PC-3 (cell line): ENCODE results near the gene CWF19L1. TPM values are rescaled to one million over a fixed set of nuclear protein-coding genes. Genes with fewer than 3 reads are reported as not detected.

Experiments used
- ATAC-seq: fragments of 200-7000 bp; cut with Tn5 transposase; 2 replicates; pipeline ENCODE4 v1.9.1; 2020; ENCODE audit warnings: mild to moderate bottlenecking, moderate library complexity
- BruUV-seq: library from RNA; stranded (reverse); fragments of 400-500 nt; replicated peaks from 2 replicates; lab custom pipeline; 2021; lab: Mats Ljungman, UMichigan
- CTCF ChIA-PET: fragments of 300-600 bp; sonication (Branson Sonifier 250); formaldehyde crosslinking; loops from one replicate; lab custom pipeline; 2022; ENCODE audit warnings: antibody characterized with exemption; lab: Charles Lee
- POLR2A ChIA-PET: fragments of 300-600 bp; sonication (Branson Sonifier 250); formaldehyde crosslinking; loops from one replicate; lab custom pipeline; 2022; ENCODE audit warnings: antibody characterized with exemption; ENCODE audit not compliant: unreplicated experiment; lab: Charles Lee
- DNase-seq: peaks from one replicate; pipeline ENCODE4 v3.0.0-alpha.2; 2015
- H2AFZ ChIP-seq: fragments of 300-600 bp; sonication (generic); 2 replicates; pipeline ENCODE4 v1.6.0; 2016; ENCODE audit warnings: antibody characterized with exemption, low read length
- H3F3A ChIP-seq: fragments of 300-600 bp; sonication (generic); one replicate; pipeline ENCODE4 v1.6.0; 2017; ENCODE audit warnings: antibody characterized with exemption, low read length, control low read depth, mild to moderate bottlenecking; ENCODE audit not compliant: unreplicated experiment
- H3K27ac ChIP-seq: fragments of 300-600 bp; sonication (generic); 2 replicates; pipeline ENCODE4 v1.5.1; 2016; ENCODE audit warnings: mild to moderate bottlenecking, low read length
- H3K27me3 ChIP-seq: fragments of 300-600 bp; sonication (generic); 2 replicates; pipeline ENCODE4 v1.6.1; 2016; ENCODE audit warnings: low read length, mixed read lengths
- H3K36me3 ChIP-seq: fragments of 300-600 bp; sonication (generic); 2 replicates; pipeline ENCODE4 v1.6.1; 2016; ENCODE audit warnings: low read depth, mixed run types, low read length, mixed read lengths
- H3K4me1 ChIP-seq: fragments of 300-600 bp; sonication (generic); 2 replicates; pipeline ENCODE4 v1.5.1; 2016; ENCODE audit warnings: low read length; ENCODE audit not compliant: insufficient read depth
- H3K4me2 ChIP-seq: fragments of 300-600 bp; sonication (generic); 2 replicates; pipeline ENCODE4 v1.6.0; 2016; ENCODE audit warnings: low read length
- H3K4me3 ChIP-seq: fragments of 300-600 bp; sonication (generic); 2 replicates; pipeline ENCODE4 v1.5.1; 2016; ENCODE audit warnings: mild to moderate bottlenecking, low read length, mixed read lengths
- H3K79me2 ChIP-seq: fragments of 300-600 bp; sonication (generic); 2 replicates; pipeline ENCODE4 v1.6.1; 2017; ENCODE audit warnings: low read length, mixed read lengths
- H3K9ac ChIP-seq: fragments of 300-600 bp; sonication (generic); 2 replicates; pipeline ENCODE4 v1.6.0; 2016; ENCODE audit warnings: mild to moderate bottlenecking, low read length
- H3K9me2 ChIP-seq: fragments of 300-600 bp; sonication (generic); replicated peaks from 2 replicates; pipeline ENCODE4 v1.6.1; 2016; ENCODE audit warnings: mixed run types, low read length, mixed read lengths
- H3K9me3 ChIP-seq: fragments of 300-600 bp; sonication (generic); 2 replicates; pipeline ENCODE4 v1.6.1; 2016; ENCODE audit warnings: low read length, mixed read lengths
- H4K20me1 ChIP-seq: fragments of 300-600 bp; sonication (generic); 2 replicates; pipeline ENCODE4 v1.6.1; 2016; ENCODE audit warnings: low read length, mixed read lengths
- EZH2 ChIP-seq: fragments of 300-600 bp; sonication (generic); IDR thresholded peaks from one replicate; pipeline ENCODE4 v1.6.1; 2017; ENCODE audit warnings: antibody characterized with exemption, mild to moderate bottlenecking, low read length; ENCODE audit not compliant: unreplicated experiment
- EZH2phosphoT487 ChIP-seq: fragments of 300-600 bp; sonication (generic); IDR thresholded peaks from 2 replicates; pipeline ENCODE4 v1.6.1; 2018; ENCODE audit warnings: mild to moderate bottlenecking, antibody characterized with exemption, low read length, borderline replicate concordance
- intact Hi-C: fragments of 100-400 bp; cut with micrococcal nuclease; formaldehyde crosslinking; loops from 2 replicates; pipeline ENCODE4 v1.9.0; 2023
- total RNA-seq: library from RNA; depleted of rRNA; stranded (reverse); fragments of >200 nt; gene quantifications from 2 replicates; pipeline ENCODE4 v1.2.3, GENCODE V29; 2014
- TF ChIP-seq, protein P1 (sequence below): fragments of 300-600 bp; sonication (generic); conservative IDR thresholded peaks from 2 replicates; pipeline ENCODE4 v1.5.1; 2017; ENCODE audit warnings: antibody characterized with exemption, low read depth, mild to moderate bottlenecking, low read length

The CWF19L1 gene
- total RNA-seq, 1 experiment from 2014 or later: 31.4 TPM

DNA sequence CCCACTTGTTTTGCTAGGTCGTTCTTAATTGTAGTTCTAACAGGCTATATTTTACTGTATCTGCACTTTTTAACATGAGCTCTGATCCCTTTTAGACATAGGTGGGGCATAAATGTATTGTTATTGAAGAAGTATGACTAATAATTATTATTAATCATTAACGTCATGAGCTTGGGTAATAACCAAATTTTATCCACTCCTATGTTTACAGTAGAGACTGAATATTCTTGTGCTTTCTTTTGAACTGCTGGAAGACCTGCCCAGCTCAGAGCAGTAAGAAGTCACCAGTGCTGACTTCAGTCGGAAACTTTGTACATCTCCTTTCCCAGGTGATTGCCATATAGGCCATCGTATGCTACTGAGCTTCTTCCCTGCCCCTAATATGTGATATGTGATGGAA is 43.9 kb upstream of the CWF19L1 start:
- no peaks in the 10 kb centered on the region for H3F3A ChIP-seq
- no peak overlapping the region for H3K4me3 ChIP-seq
- TF ChIP-seq EZH2phosphoT487 (no peak), EZH2 (no peak)
- TF ChIP-seq, protein P1, sequence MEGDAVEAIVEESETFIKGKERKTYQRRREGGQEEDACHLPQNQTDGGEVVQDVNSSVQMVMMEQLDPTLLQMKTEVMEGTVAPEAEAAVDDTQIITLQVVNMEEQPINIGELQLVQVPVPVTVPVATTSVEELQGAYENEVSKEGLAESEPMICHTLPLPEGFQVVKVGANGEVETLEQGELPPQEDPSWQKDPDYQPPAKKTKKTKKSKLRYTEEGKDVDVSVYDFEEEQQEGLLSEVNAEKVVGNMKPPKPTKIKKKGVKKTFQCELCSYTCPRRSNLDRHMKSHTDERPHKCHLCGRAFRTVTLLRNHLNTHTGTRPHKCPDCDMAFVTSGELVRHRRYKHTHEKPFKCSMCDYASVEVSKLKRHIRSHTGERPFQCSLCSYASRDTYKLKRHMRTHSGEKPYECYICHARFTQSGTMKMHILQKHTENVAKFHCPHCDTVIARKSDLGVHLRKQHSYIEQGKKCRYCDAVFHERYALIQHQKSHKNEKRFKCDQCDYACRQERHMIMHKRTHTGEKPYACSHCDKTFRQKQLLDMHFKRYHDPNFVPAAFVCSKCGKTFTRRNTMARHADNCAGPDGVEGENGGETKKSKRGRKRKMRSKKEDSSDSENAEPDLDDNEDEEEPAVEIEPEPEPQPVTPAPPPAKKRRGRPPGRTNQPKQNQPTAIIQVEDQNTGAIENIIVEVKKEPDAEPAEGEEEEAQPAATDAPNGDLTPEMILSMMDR: no peak
- no peak overlapping the region for H3K27ac ChIP-seq
- H4K20me1 ChIP-seq: no peaks in the 10 kb centered on the region
- ChIA-PET POLR2A (no interaction called here), CTCF (no interaction called here)
- no peak overlapping the region for H3K4me2 ChIP-seq
- H3K9me2 ChIP-seq: no peaks in the 10 kb centered on the region
- H3K9ac ChIP-seq: no peak overlapping the region
- no peaks in the 10 kb centered on the region for H3K36me3 ChIP-seq
- DNase-seq (no peak), ATAC-seq (no peak)
- peaks cover 5% of the 10 kb centered on the region; the same call in 1 of the 2 replicates for H3K4me1 ChIP-seq
- no peak overlapping the region for H2AFZ ChIP-seq
- H3K27me3 ChIP-seq: peaks cover 9% of the 10 kb centered on the region
- no peaks in the 10 kb centered on the region for H3K9me3 ChIP-seq
- BruUV-seq: no TSS peak
- intact Hi-C loops: no loop called here
- H3K79me2 ChIP-seq: no peaks in the 10 kb centered on the region

DNA sequence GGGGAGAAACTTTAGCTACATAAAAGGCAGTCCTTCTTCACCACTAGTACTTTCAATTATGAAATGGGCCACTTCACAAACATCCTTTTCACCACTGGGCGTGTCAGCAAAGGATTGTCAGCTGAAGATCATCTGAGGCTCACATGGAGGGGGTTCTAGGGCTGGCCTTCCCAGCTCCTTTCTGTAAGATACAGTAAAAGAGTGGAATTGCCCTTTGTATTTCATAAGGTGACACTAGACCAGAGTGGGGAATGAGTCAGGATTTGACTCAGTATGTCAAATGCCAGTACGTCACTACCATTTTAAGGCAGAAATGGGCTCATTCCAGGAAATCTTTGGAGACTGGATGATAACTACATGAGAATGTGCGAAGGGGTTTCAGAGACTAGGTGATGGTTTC is 40.2 kb upstream of the CWF19L1 start:
- H3F3A ChIP-seq: no peaks in the 10 kb centered on the region
- intact Hi-C loops: no loop called here
- no TSS peak for BruUV-seq

DNA sequence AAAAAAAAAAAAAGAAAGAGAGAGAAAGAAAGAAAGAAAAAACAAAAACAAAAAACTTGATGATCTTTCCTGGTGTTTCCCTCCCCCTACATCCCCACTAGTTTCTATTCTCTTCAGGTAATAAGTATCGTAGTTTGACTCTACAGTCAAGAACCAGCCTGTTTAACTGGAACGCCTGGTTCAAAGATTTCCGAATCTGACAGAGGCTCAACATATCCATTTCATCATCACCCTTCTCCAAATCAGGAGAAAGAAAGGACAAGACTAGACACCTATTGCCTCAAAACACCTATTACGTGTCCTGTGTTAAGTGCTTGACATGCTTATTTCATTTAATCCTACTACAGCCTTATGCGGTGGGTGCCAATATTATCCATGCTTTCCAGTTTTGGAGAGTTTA is 39.4 kb upstream of the CWF19L1 start:
- DNase-seq: no peak
- TF ChIP-seq, protein P1: no peak
- TF ChIP-seq EZH2phosphoT487 (no peak), EZH2 (no peak)
- Histone ChIP-seq H3K79me2 (no peaks in the 10 kb centered on the region), H3K27ac (no peak overlapping the region), H3K4me3 (no peak overlapping the region), H3K9ac (no peak overlapping the region), H3K27me3 (no peaks in the 10 kb centered on the region), H3K4me2 (no peak overlapping the region), H2AFZ (no peak overlapping the region), H3K9me3 (no peaks in the 10 kb centered on the region), H3F3A (no peaks in the 10 kb centered on the region), H4K20me1 (no peaks in the 10 kb centered on the region), H3K36me3 (no peaks in the 10 kb centered on the region), H3K9me2 (no peaks in the 10 kb centered on the region), H3K4me1 (peaks cover 5% of the 10 kb centered on the region; the same call in 1 of the 2 replicates)
- ATAC-seq: no peak
- BruUV-seq: no TSS peak
- ChIA-PET CTCF (no interaction called here), POLR2A (no interaction called here)
- intact Hi-C loops: no loop called here

More for the DNA sequence above, 40.2 kb upstream of the CWF19L1 start:
- ChIA-PET CTCF (interaction anchor here (0.6 kb wide), 1 partner anchor 201 kb away, joined by 4 read pairs; no protein-coding TSS in a partner anchor), POLR2A (no interaction called here)
- ATAC-seq (peak; percentile 38), DNase-seq (peak; percentile 48)
- no peaks in the 10 kb centered on the region for H3K79me2 ChIP-seq
- H3K27me3 ChIP-seq: peaks cover 2% of the 10 kb centered on the region; the same call in 1 of the 2 replicates
- H3K4me2 ChIP-seq: 0 out of 2 replicates have a peak overlapping the region, but pooled peaks have one; percentile 13
- no peak overlapping the region for H3K27ac ChIP-seq
- no peaks in the 10 kb centered on the region for H4K20me1 ChIP-seq
- H2AFZ ChIP-seq: no peak overlapping the region
- no peaks in the 10 kb centered on the region for H3K9me3 ChIP-seq
- no peak overlapping the region for H3K9ac ChIP-seq
- TF ChIP-seq EZH2 (no peak), EZH2phosphoT487 (no peak)
- TF ChIP-seq, protein P1: no peak
- H3K9me2 ChIP-seq: no peaks in the 10 kb centered on the region
- H3K4me3 ChIP-seq: no peak overlapping the region
- peaks cover 5% of the 10 kb centered on the region; the same call in 1 of the 2 replicates for H3K4me1 ChIP-seq
- H3K36me3 ChIP-seq: no peaks in the 10 kb centered on the region
